NCI-H1092 treated with DMSO at 0.1 percent for 48 hours (cell line): ENCODE results near the gene AMH.

ENCODE experiments used
- DNase-seq: peaks from one replicate; lab custom pipeline; 2025; lab: John Stamatoyannopoulos, UW

AMH gene

GRCh38 chr19:2235381-2236063 lies 13.6 kb upstream of the AMH start:
- peak; percentile 62 for DNase-seq

DNA sequence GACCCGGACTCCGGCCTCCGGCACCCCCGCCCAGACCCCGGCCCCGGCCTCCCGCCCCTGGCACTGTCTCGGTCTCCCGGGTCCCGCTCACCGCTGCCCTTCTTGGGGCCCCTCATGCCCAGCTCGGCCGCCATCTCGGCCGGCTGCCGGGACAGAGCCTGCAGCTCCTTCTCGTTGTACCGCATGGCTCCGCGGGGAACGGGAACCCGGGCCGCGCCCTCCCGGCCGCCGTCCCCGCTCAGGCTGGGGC lies 13.1 kb upstream of the AMH start:
- DNase-seq, result no peak

DNA sequence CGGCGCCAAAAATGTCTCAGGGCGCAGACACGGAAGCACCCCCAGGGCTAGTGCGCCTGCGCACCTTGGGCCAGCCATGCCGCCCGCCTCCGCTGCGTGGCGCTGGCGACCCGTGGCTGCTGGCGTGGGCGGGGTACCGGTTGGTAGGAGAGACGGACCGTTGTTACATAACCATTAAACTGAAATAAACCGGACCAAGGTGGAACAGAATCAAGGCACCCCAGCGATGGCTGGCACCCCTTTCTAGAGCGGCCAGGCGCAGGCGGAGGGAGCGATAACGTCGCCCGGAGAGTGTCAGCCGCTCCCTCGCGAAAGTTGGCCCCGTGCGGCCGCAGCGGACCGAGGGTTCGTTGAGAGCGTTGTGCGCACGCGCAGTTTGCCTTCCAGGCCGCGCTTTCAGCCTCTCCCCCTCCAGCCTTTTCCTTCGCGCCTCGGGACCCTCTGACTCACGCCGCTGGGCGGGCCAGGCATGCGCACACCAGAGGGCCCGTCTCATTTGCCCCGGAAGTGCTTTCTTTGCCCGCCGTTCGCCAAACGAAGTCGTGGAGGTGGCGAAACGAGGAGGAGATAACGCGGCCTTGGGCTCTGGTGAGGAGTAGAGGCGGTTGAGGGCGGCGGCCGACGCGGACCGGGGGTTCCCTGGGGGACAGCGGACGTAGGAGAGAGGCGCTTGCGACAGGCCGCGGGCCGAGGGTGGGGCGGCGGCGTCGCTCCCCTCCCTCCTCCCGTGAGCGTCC lies 12.6 kb upstream of the AMH start, which contains the start of the genes PLEKHJ1 and SF3A2:
Gene PLEKHJ1, minus strand, starts transcription at position 16 of the 737 bp plus-strand sequence. CDS start 81 bp downstream, outside the sequence.
Gene SF3A2, plus strand, starts transcription at position 511 of the 737 bp plus-strand sequence. CDS start 6,595 bp downstream, outside the sequence.
- peak; percentile 98 for DNase-seq

DNA sequence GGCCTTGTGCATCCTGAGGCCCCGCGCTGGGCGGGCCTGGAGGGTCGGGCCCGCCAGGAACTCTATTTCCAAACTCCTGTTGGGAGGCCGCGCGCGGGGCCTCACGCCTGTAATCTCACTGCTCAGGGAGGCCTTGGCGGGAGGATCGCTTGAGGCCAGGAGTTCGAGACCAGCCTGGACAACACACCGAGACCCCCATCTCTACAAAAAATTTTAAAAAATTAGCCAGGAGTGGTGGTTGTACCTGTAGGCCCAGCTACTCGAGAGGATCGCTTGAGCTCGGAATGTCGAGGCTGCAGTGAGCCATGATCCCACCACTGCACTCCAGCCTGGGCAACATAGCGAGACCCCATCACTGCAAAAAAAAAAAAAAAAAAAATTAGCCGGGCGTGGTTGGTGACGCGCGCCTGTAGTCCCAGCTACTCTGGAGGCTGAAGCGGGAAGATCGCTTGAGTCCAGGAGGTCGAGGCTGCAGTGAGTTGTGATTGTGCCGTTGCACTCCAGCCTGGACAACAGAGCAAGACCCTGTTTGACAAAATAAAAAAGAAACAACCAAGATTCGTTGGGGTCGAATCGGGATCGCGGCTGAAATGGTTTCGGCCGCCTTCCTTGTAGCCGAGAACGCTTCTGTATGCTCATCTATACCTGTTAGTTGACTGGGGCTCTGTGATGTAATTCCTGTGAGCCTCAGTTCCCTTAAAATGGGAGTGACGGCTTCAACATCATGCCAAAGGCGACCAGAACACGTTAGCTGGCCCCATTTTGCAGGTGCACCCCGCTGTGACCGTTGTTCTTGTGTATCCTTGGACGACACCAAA lies 11.9 kb upstream of the AMH start:
- DNase-seq, result no peak

GRCh38 chr19:2237869-2238153 lies 11.3 kb upstream of the AMH start:
- no peak for DNase-seq

DNA sequence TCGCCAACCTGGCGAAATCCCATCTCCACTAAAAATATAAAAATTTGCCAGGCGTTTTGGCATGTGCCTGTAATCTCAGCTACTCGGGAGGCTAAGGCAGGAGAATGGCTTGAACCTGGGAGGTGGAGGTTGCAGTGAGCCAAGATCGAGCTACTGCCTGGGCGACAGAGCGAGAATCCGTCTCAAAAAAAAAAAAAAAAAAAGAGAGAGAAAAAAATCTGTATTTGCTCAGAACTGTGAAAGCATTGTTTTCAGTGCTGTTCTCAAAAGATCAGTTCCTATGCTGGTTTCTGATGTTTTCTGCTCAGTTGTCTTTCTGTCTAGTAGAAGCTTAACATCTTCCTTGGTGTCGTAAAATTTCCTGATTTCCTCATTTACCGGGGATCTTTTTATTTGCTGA lies 9.9 kb upstream of the AMH start:
- no peak for DNase-seq

DNA sequence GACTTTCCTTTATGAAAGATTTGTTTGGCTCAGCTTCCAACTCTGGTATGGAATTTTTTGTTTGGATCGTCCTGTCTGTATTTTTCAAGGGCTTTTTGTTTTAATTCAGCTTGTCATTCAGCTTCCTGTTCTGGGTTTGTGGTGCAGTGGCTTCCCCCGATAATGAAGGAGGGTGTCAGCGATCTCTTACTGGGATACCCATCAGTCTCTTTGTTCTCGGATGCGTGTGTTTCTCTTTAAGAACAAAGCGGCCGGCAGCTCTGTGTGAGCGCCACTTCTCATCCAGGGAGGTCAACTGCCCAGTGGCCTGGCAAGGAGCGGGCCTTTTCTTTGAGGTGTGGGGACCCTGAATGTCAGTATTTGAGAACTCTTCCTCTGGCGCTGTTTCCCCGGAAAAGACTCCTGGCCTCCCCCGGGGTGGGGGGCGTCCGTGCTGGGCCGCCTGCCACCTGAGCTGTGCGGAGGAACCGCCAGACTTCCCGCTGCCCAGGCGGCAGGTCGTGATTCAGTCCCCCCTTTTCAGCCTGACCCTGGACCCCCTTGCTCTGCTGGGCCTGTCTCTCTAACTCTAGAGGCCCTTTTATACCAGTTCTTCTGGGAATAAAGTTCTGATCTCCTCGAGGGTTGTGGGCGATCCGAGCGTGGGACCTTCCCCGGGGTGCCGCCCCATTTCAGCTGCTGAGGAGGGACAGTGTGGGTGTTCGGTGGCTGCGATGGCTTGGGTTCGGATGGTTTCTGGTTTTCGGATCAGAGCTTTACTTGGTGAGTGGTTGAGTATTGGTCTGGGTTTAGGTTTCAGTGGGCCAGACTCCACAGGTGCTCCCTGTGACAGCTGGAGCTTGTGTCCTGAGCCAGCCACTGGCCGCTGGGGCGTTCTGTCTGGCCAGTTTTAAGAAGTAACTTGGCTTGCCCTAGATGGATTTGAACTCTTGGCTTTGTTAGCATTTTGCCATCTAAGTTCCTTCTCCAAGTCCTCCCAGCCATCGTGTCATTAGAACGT lies 9.1 kb upstream of the AMH start:
- DNase-seq, result no peak

GRCh38 chr19:2240881-2241760 lies 8.0 kb upstream of the AMH start:
- DNase-seq, result no peak

- DNase-seq, result no peak
Measured at GRCh38 chr19:2242092-2242537, 7.0 kb upstream of the AMH start.

DNA sequence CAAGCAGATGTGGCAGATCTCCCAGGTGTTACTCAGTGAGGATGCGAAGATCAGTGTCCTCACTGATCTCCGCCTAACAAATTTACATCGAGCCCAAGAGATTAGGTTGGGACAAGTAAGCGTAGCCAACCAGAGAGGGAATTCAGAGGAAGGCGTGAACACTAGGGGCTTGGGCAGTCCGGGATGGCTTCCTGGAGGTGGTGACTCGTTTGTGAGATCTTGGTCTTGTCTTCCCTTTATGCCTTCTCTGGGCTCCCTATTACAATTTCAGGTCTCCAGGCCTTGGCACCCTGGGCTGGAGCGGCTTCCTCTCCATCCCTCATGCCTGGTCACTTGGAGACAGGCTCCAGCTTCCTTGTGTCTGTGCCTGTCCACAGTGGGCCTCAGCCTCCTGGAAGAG lies 6.3 kb upstream of the AMH start:
- no peak for DNase-seq

- DNase-seq, result no peak
Measured at GRCh38 chr19:2243274-2244124, 5.6 kb upstream of the AMH start.

DNA sequence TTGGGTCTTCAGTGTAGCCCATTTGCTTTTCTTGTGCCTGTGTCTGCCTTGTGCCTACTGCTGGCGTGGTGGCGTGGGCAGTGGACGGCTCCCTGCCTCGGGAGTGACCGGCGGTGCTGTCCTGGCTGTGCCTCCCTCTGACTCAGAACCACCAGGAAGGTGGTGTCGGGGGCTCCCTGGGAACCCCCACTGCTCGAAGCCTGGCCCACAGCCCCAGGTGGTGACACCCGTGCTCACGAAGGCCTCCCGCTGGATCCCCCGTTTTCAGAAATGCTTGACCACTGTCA lies 5.1 kb upstream of the AMH start:
- DNase-seq, result no peak

DNA sequence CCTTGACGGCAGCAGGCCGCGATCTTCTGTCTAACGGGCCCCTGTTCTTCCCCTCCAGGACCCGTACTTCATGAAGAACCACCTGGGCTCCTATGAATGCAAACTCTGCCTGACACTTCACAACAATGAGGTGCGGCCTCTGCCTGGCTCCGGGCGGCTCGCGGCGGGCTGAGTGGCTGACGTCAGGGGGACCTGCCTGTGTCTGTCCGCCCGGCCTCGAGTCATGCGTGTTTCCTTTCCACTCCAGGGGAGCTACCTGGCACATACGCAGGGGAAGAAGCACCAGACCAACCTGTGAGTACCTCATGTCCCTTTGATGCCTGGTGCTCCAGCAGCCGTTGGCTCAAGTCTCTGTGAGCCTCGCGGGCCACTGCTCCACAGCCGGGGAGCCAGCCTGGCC lies 4.6 kb upstream of the AMH start:
- DNase-seq, result no peak

DNA sequence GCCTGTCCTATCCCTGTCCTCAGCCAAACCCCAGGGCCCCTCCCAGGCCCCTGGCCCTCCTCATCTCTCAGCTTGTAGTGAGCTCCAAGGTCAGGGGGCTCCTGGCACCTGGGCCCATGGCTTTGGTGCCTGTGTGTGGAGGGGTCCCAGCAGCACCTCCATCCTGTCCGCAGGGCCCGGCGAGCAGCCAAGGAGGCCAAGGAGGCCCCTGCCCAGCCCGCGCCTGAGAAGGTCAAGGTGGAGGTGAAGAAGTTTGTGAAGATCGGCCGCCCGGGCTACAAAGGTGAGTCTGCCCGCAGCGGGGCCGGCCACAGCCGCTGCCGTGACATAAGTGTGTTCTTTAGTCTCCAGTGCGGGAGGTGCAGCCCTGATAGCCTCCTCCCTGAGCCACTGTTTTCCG lies 3.9 kb upstream of the AMH start:
- DNase-seq, result no peak

GRCh38 chr19:2246014-2246620 lies 3.0 kb upstream of the AMH start:
- no peak for DNase-seq

DNA sequence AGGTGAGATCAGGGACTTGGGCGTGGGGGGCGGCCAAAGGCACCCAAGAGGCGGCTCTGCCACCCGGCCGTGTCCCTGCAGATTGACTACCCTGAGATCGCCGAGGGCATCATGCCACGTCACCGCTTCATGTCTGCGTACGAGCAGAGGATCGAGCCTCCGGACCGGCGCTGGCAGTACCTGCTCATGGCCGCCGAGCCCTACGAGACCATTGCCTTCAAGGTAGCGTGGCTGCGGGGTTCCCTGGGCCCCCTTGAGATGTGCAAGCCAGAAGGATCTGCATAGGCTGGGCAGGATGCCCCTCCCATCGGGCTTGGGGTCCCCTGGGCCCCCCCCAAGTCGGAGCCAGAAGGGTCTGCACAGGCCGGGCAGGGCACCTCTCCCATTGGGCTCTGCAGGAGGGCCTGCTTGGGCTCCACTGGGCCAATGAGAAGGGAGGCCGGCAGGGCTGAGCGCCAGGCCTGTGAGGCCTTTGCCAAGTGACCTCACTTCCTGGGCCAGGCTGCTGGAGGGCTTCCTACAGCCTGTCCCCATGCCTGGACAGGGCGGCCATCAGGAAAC lies 2.2 kb upstream of the AMH start:
- DNase-seq, result no peak

DNA sequence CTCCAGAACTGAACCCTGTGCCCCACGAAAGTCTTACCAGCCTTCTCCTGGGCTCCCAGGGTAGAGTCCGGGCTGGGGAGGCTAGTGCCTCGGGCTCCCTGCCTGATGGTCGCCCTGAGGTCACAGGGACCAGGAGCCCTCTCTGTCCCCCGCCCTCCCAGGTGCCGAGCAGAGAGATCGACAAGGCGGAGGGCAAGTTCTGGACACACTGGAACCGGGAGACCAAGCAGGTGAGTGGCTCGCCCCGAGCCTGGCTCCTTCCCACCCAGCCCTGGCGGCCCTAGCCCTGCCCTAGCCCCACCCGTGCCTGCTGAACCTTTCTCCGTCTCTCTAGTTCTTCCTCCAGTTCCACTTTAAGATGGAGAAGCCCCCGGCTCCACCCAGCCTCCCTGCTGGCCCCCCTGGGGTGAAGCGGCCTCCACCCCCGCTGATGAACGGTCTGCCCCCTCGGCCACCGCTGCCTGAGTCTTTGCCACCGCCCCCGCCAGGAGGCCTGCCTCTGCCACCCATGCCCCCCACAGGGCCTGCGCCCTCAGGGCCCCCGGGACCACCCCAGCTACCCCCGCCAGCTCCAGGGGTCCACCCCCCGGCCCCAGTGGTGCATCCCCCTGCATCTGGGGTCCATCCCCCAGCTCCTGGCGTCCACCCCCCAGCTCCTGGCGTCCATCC lies 1.6 kb upstream of the AMH start:
- DNase-seq, result no peak

- DNase-seq, result no peak
Measured at GRCh38 chr19:2248136-2249009, 750 bp upstream of the AMH start.
